GM12875 (cell line): ENCODE data around the gene AHCYL2.

Experiments used
- H3K4me3 ChIP-seq: one replicate; pipeline ENCODE4 v1.5.1; 2011; ENCODE audit warnings: low read depth, low read length, control low read depth
- CTCF ChIP-seq: IDR thresholded peaks from 2 replicates; pipeline ENCODE4 v1.5.1; 2011; ENCODE audit warnings: low read depth, mild to moderate bottlenecking, control low read depth, inconsistent platforms, low read length, moderate library complexity, borderline replicate concordance; ENCODE audit not compliant: insufficient read depth

AHCYL2 gene

GRCh38 chr7:129464194-129464593 is 239.4 kb downstream of the AHCYL2 start:
- H3K4me3 ChIP-seq = no peak overlapping the region

GRCh38 chr7:129465080-129465479 is 240.2 kb downstream of the AHCYL2 start:
- no peak for TF ChIP-seq CTCF
- no peak overlapping the region for H3K4me3 ChIP-seq

More at GRCh38 chr7:129464194-129464593, 239.4 kb downstream of the AHCYL2 start:
- TF ChIP-seq CTCF = no peak

GRCh38 chr7:129466796-129467195 is 242.0 kb downstream of the AHCYL2 start:
- TF ChIP-seq CTCF = no peak
- H3K4me3 ChIP-seq = no peak overlapping the region

- no peak for TF ChIP-seq CTCF
- no peak overlapping the region for H3K4me3 ChIP-seq
Observed at GRCh38 chr7:129468087-129468486, 243.3 kb downstream of the AHCYL2 start.

- no peak overlapping the region for H3K4me3 ChIP-seq
- no peak for TF ChIP-seq CTCF
Observed at GRCh38 chr7:129468547-129468946, 243.7 kb downstream of the AHCYL2 start.

- no peak overlapping the region for H3K4me3 ChIP-seq
- TF ChIP-seq CTCF = no peak
Observed at GRCh38 chr7:129469930-129470329, 245.1 kb downstream of the AHCYL2 start.

- TF ChIP-seq CTCF = no peak
- H3K4me3 ChIP-seq = no peak overlapping the region
Observed at GRCh38 chr7:129470411-129470810, 245.6 kb downstream of the AHCYL2 start.
